GM12891 (cell line): ENCODE results near the gene PRKCA.

ENCODE experiments used
- DNase-seq: peaks from one replicate; pipeline ENCODE4 v3.0.0; 2011; ENCODE audit warnings: low spot score; ENCODE audit not compliant: insufficient read length
- FAIRE-seq: peaks from 2 replicates; lab custom pipeline; 2011; peaks lifted over from hg19 to GRCh38; lab: Jason Lieb, UNC
- PAX5 ChIP-seq: IDR thresholded peaks from 2 replicates; pipeline ENCODE4 v1.6.1; 2011; ENCODE audit warnings: low read length, moderate library complexity, mild to moderate bottlenecking; ENCODE audit not compliant: insufficient read depth, severe bottlenecking
- POLR2A ChIP-seq: IDR thresholded peaks from 2 replicates; pipeline ENCODE4 v1.6.1; 2011; ENCODE audit warnings: low read depth, low read length, control low read depth
- POLR2AphosphoS5 ChIP-seq: IDR thresholded peaks from 2 replicates; pipeline ENCODE4 v1.6.1; 2011; ENCODE audit warnings: low read depth, low read length, control low read depth
- POU2F2 ChIP-seq: IDR thresholded peaks from 2 replicates; pipeline ENCODE4 v1.6.1; 2011; ENCODE audit warnings: low read depth, mild to moderate bottlenecking, control low read depth, low read length, moderate library complexity
- SPI1 ChIP-seq: IDR thresholded peaks from 2 replicates; pipeline ENCODE4 v1.6.1; 2011; ENCODE audit warnings: low read depth, low read length, control low read depth
- TAF1 ChIP-seq: IDR thresholded peaks from 2 replicates; pipeline ENCODE4 v1.6.1; 2011; ENCODE audit warnings: low read depth, low read length, control low read depth

Gene PRKCA

DNA sequence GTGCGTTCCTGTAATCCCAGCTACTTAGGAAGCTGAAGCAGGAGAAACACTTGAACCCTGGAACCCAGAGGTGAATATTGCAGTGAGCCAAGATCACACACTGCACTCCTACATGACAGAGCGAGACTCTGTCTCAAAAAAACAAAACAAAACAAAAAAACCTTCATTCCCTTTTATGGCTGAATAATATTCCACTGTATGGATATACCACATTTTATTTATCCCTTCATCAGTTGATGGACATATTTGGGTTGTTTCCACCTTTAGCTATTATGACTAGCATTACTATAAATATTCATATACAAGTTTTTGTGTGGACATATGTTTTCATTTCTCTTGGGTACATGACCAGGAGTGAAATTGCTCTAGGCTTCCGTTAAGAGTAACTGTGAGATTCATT lies 30.9 kb upstream of the PRKCA start:
- FAIRE-seq, result no peak
- no peak for DNase-seq
- TF ChIP-seq POLR2A (no peak), SPI1 (no peak)

GRCh38 chr17:66272811-66273585 lies 29.4 kb upstream of the PRKCA start:
- TF ChIP-seq TAF1 (no peak), PAX5 (no peak), POLR2A (no peak), POU2F2 (no peak), SPI1 (no peak), POLR2AphosphoS5 (no peak)
- FAIRE-seq (no peak), DNase-seq (no peak)

DNA sequence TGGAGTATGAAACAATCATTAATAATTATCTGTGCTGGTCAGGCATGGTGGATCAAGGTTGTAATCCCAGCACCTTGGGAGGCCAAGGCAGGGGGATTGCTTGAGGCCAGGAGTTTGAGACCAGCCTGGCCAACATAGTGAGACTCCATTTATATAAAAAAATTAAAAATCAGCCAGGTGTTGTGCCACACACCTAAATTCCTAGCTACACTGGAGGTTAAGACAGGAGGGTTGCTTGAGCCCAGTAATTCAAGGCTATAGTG lies 28.9 kb upstream of the PRKCA start:
- DNase-seq (no peak), FAIRE-seq (no peak)
- TF ChIP-seq POLR2AphosphoS5, result no peak
- TF ChIP-seq TAF1, result no peak
- no peak for TF ChIP-seq POLR2A
- no peak for TF ChIP-seq PAX5
- no peak for TF ChIP-seq POU2F2
- TF ChIP-seq SPI1, result no peak

DNA sequence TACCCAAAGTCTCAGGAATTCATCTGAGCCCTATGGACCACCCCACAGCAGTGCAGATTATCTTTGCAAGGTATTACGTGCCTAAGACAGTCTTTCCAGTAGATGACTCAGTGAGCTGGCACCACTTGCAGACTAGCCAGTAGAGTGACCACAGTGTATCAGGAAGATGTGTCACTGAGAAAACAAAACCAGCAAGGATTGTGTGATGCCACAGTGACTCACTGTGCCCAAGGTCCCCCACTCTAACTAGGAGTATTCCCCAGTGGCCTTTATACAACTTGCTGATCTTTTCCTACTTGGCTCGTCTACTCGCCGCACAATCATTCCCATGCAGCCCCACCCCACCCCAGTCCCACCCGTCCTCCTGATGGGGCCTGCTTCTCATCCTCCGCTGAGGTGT lies 26.8 kb upstream of the PRKCA start:
- DNase-seq (no peak), FAIRE-seq (no peak)
- no peak for TF ChIP-seq POLR2AphosphoS5
- TF ChIP-seq POU2F2, result no peak
- TF ChIP-seq SPI1, result no peak
- TF ChIP-seq POLR2A, result no peak
- TF ChIP-seq PAX5, result no peak
- no peak for TF ChIP-seq TAF1

- TF ChIP-seq TAF1 (no peak), POU2F2 (no peak), SPI1 (no peak)
- FAIRE-seq (no peak), DNase-seq (no peak)
These were observed 26.0 kb upstream of the PRKCA start for GRCh38 chr17:66276328-66276937.

DNA sequence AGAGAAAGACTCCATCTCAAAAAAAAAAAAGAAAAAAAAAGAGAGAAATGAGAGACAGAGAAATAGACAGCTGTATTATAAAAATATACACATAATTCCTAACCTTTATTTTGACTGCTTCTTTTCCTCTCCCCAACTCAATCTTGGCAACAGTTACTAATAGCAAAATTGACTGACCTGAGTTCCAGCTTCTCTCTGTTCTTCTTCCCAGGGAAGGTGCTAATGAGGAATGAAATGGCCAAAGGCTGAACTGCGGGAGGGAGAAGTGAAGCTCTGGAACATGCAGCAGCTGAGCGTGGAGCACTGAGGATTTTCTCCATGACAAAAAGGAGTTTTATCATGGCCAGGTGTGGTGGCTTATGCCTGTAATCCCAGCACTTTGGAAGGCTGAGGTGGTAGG lies 25.2 kb upstream of the PRKCA start:
- TF ChIP-seq TAF1, result no peak
- TF ChIP-seq POU2F2, result no peak
- no peak for TF ChIP-seq POLR2A
- no peak for TF ChIP-seq POLR2AphosphoS5
- no peak for TF ChIP-seq PAX5
- no peak for TF ChIP-seq SPI1
- DNase-seq (no peak), FAIRE-seq (no peak)

DNA sequence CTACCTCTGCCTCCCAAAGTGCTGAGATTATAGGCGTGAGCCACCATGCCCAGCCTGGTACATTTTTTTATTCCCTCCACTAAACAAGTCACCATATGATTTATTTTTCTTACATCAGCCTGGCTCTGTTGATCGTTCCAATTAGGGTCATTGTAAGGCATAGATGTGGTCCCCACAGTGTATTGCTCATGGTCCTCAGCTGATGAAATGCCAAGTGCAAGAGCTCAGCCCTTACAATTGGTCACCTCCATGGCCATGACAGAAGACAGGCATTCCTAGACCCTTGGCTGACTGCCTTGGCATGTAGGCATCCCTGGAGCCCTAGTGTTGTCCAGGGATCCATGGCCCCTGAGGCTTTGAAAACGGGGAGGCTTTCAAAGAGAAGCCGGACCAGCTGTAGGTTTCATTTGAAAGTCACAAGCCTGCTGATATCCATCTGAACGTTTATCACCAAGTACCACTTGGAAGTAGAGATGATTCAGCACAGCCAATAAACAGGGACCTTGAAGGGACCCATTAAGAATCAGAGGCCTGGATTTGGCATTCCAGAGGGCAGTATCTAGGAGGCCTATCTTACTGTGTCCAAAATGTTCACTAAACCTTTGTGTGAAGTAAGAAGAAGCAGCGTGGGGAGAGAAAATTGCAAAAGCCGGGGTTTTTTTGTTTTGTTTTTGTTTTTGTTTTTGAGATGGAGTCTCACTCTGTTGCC lies 20.6 kb upstream of the PRKCA start:
- DNase-seq, result no peak
- FAIRE-seq, result no peak
- TF ChIP-seq POLR2A (no peak), PAX5 (no peak), SPI1 (no peak), TAF1 (no peak), POLR2AphosphoS5 (no peak), POU2F2 (no peak)

DNA sequence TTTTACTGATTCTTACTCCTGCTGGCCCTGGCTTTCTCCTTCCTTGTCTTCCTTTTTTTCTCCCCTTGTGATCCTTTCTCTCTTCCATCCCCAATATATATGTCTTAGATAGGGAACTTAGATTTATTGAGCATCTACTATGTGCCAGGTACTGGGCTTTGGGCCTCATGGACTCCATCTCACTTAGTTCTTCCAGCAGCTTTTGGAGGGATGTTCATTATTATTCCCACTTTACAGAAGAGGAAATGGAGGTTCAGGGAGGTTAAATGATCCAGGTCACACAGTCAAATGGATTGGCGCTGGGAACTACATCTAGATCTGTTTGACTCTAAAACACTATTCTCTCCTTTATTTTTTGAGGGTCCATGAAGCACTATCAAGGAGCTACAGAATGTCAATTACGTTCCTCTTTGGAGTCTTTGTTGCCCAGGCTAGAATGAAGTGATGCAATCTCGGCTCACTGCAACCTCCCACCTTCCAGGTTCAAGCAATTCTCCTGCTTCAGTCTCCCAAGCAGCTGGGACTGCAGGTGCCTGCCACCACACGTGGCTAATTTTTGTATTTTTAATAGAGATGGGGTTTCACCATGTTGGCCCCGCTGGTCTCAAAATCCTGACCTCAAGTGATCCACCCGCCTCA lies 19.0 kb upstream of the PRKCA start:
- FAIRE-seq (no peak), DNase-seq (no peak)
- TF ChIP-seq PAX5, result no peak
- TF ChIP-seq SPI1, result no peak
- no peak for TF ChIP-seq TAF1
- no peak for TF ChIP-seq POLR2A
- TF ChIP-seq POU2F2, result no peak
- TF ChIP-seq POLR2AphosphoS5, result no peak

DNA sequence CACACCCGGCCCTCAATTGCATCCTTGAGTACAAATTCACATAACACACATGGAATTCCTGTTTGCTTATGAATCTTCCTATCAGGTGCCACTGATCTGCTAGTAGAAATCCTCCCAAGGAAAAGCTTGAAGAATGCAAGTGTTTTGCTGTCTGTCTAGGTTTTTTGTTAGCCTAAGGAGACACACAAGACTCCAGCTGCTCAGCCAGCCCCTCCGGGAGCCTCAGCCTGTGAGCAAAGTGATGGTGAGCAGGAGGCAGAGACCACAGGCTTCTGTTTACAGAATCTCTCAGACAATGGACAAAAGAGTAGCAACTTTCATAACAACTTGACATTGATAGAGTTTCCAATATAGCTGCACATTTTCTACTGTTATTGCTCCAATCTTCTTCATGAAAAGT lies 18.4 kb upstream of the PRKCA start:
- FAIRE-seq (no peak), DNase-seq (no peak)
- TF ChIP-seq PAX5, result no peak
- no peak for TF ChIP-seq SPI1
- TF ChIP-seq POLR2AphosphoS5, result no peak
- no peak for TF ChIP-seq TAF1
- no peak for TF ChIP-seq POLR2A
- TF ChIP-seq POU2F2, result no peak
